GM12864 (cell line): ENCODE results near the gene TOP2B.

ENCODE experiments used
- DNase-seq: peaks from one replicate; pipeline ENCODE4 v3.0.0-alpha.2; 2011; ENCODE audit warnings: low read depth
- H3K4me3 ChIP-seq: 2 replicates; pipeline ENCODE4 v1.5.1; 2011; ENCODE audit warnings: mild to moderate bottlenecking, low read depth, low read length, control low read depth
- CTCF ChIP-seq: IDR thresholded peaks from 2 replicates; pipeline ENCODE4 v1.5.1; 2011; ENCODE audit warnings: low read depth, mild to moderate bottlenecking, moderate library complexity, low read length, control low read depth, inconsistent platforms; ENCODE audit errors: missing control alignments

The TOP2B gene

GRCh38 chr3:25661694-25662437 lies 2.8 kb downstream of the TOP2B start:
- no peak overlapping the region; the same call in 1 of the 2 replicates for H3K4me3 ChIP-seq
- no peak for DNase-seq
- no peak for TF ChIP-seq CTCF

- DNase-seq = no peak
- no peak for TF ChIP-seq CTCF
- H3K4me3 ChIP-seq = no peak overlapping the region
Measured at GRCh38 chr3:25658836-25659235, 5.9 kb downstream of the TOP2B start.

- H3K4me3 ChIP-seq = no peak overlapping the region
- no peak for DNase-seq
- no peak for TF ChIP-seq CTCF
Measured at GRCh38 chr3:25657293-25657692, 7.4 kb downstream of the TOP2B start.

GRCh38 chr3:25655659-25656058 lies 9.0 kb downstream of the TOP2B start:
- no peak for TF ChIP-seq CTCF
- DNase-seq = no peak
- no peak overlapping the region for H3K4me3 ChIP-seq

- DNase-seq = no peak
- no peak for TF ChIP-seq CTCF
- no peak overlapping the region for H3K4me3 ChIP-seq
Measured at GRCh38 chr3:25654576-25654975, 10.1 kb downstream of the TOP2B start.

GRCh38 chr3:25653322-25653721 lies 11.4 kb downstream of the TOP2B start:
- TF ChIP-seq CTCF = no peak
- H3K4me3 ChIP-seq = no peak overlapping the region
- no peak for DNase-seq

- no peak for TF ChIP-seq CTCF
- no peak overlapping the region for H3K4me3 ChIP-seq
- no peak for DNase-seq
Measured at GRCh38 chr3:25652921-25653320, 11.8 kb downstream of the TOP2B start.
